HUES48 (cell line): ENCODE measurements around the gene APOF.
"Not testable (repeated sequence)": the region's sequence is repeated elsewhere in the genome, so short reads cannot be mapped to it uniquely, and the experiment has no call there.

Experiments used
- H3K27ac ChIP-seq: one replicate; pipeline ENCODE4 v1.7.0; 2013; ENCODE audit warnings: low read depth, low read length, inconsistent platforms
- H3K27me3 ChIP-seq: 2 replicates; pipeline ENCODE4 v1.6.1; 2013; ENCODE audit warnings: mild to moderate bottlenecking, low read length; ENCODE audit not compliant: control insufficient read depth, insufficient read depth
- H3K36me3 ChIP-seq: 2 replicates; pipeline ENCODE4 v1.6.1; 2013; ENCODE audit warnings: low read length; ENCODE audit not compliant: control insufficient read depth, insufficient read depth
- H3K4me1 ChIP-seq: 2 replicates; pipeline ENCODE4 v1.6.1; 2013; ENCODE audit warnings: mild to moderate bottlenecking, low read length; ENCODE audit not compliant: control insufficient read depth, insufficient read depth
- H3K4me3 ChIP-seq: 2 replicates; pipeline ENCODE4 v1.5.1; 2013; ENCODE audit warnings: mild to moderate bottlenecking, low read depth, low read length
- H3K9ac ChIP-seq: 2 replicates; pipeline ENCODE4 v1.6.1; 2013; ENCODE audit warnings: mild to moderate bottlenecking, low read depth, low read length, moderate library complexity
- H3K9me3 ChIP-seq: 2 replicates; pipeline ENCODE4 v1.6.1; 2013; ENCODE audit warnings: low read length; ENCODE audit not compliant: control insufficient read depth, insufficient read depth

APOF gene

GRCh38 chr12:56362130-56363059, at the start of gene APOF:
Gene APOF (minus strand): TSS chr12:56362857. CDS start chr12:56362745, 112 bp downstream.
- H3K4me3 ChIP-seq, result no peak within 1 kb of the TSS
- no peak within 1 kb of the TSS for H3K27ac ChIP-seq
- H3K36me3 ChIP-seq, result no peaks in the 10 kb centered on the region
- no peaks in the 10 kb centered on the region for H3K9me3 ChIP-seq
- H3K27me3 ChIP-seq, result no peaks in the 10 kb centered on the region
- H3K9ac ChIP-seq, result no peak within 1 kb of the TSS
- H3K4me1 ChIP-seq, result peaks cover 7% of the 10 kb centered on the region; the same call in 1 of the 2 replicates

GRCh38 chr12:56411781-56412639, 49.4 kb upstream of the APOF start:
- Histone ChIP-seq H3K27me3 (no peaks in the 10 kb centered on the region), H3K4me1 (no peaks in the 10 kb centered on the region), H3K9me3 (no peaks in the 10 kb centered on the region), H3K4me3 (no peak overlapping the region), H3K36me3 (peaks cover 29% of the 10 kb centered on the region), H3K9ac (no peak overlapping the region), H3K27ac (no peak overlapping the region)

GRCh38 chr12:56410768-56411167, 48.1 kb upstream of the APOF start:
- Histone ChIP-seq H3K27me3 (no peaks in the 10 kb centered on the region), H3K36me3 (peaks cover 16% of the 10 kb centered on the region), H3K4me3 (no peak overlapping the region), H3K27ac (no peak overlapping the region), H3K4me1 (no peaks in the 10 kb centered on the region), H3K9ac (no peak overlapping the region), H3K9me3 (no peaks in the 10 kb centered on the region)

- H3K9ac ChIP-seq, result no peak overlapping the region
- no peaks in the 10 kb centered on the region for H3K27me3 ChIP-seq
- H3K9me3 ChIP-seq, result no peaks in the 10 kb centered on the region
- H3K4me1 ChIP-seq, result no peaks in the 10 kb centered on the region
- H3K4me3 ChIP-seq, result no peak overlapping the region
- H3K36me3 ChIP-seq, result peaks cover 3% of the 10 kb centered on the region
- H3K27ac ChIP-seq, result no peak overlapping the region
Observed at GRCh38 chr12:56408799-56409417, 46.3 kb upstream of the APOF start.

- H3K9me3 ChIP-seq, H3K27me3 ChIP-seq, H3K4me3 ChIP-seq, H3K36me3 ChIP-seq, H3K4me1 ChIP-seq, H3K27ac ChIP-seq, H3K9ac ChIP-seq: not testable (repeated sequence)
Observed at GRCh38 chr12:56404227-56404626, 41.6 kb upstream of the APOF start.

GRCh38 chr12:56401612-56402011, 39.0 kb upstream of the APOF start:
- H3K4me1 ChIP-seq, H3K9ac ChIP-seq, H3K4me3 ChIP-seq, H3K27me3 ChIP-seq, H3K9me3 ChIP-seq, H3K27ac ChIP-seq, H3K36me3 ChIP-seq: not testable (repeated sequence)

GRCh38 chr12:56401125-56401524, 38.5 kb upstream of the APOF start:
- H3K9ac ChIP-seq, H3K4me1 ChIP-seq, H3K4me3 ChIP-seq, H3K9me3 ChIP-seq, H3K36me3 ChIP-seq, H3K27ac ChIP-seq, H3K27me3 ChIP-seq: not testable (repeated sequence)

GRCh38 chr12:56399466-56399865, 36.8 kb upstream of the APOF start:
- not testable (repeated sequence) for H3K9me3 ChIP-seq, H3K36me3 ChIP-seq, H3K27ac ChIP-seq, H3K9ac ChIP-seq, H3K4me1 ChIP-seq, H3K4me3 ChIP-seq, H3K27me3 ChIP-seq

GRCh38 chr12:56398324-56398723, 35.7 kb upstream of the APOF start:
- H3K27ac ChIP-seq, result no peak overlapping the region
- H3K4me1 ChIP-seq, result no peaks in the 10 kb centered on the region
- H3K9me3 ChIP-seq, result peaks cover 5% of the 10 kb centered on the region; the same call in 1 of the 2 replicates
- no peaks in the 10 kb centered on the region for H3K36me3 ChIP-seq
- H3K9ac ChIP-seq, result no peak overlapping the region
- no peaks in the 10 kb centered on the region for H3K27me3 ChIP-seq
- H3K4me3 ChIP-seq, result no peak overlapping the region

GRCh38 chr12:56392331-56392730, 29.7 kb upstream of the APOF start:
- Histone ChIP-seq H3K9me3 (no peaks in the 10 kb centered on the region), H3K27me3 (no peaks in the 10 kb centered on the region), H3K4me1 (0 out of 2 replicates have a peak, but pooled peaks cover under 1% of the 10 kb centered on the region), H3K36me3 (no peaks in the 10 kb centered on the region), H3K9ac (no peak overlapping the region), H3K4me3 (no peak overlapping the region), H3K27ac (no peak overlapping the region)
